ENCODE data around the gene RAB8A. TPM values are rescaled to one million over a fixed set of nuclear protein-coding genes. Genes with fewer than 3 reads are reported as not detected.

RAB8A gene
- total RNA-seq, 2 donors from 2014 or later, result 14.2 to 29.9 TPM

GRCh38 chr19:16073481-16073880, 38.2 kb upstream of the RAB8A start:
- no peak for TF ChIP-seq CTCF (IDR thresholded peaks at IDR 0.05)
- H3K4me1 ChIP-seq, result peaks cover 0 to 29% of the 10 kb centered on the region in 2 donors
- no peak overlapping the region for H3K4me3 ChIP-seq
- DNase-seq (ENCODE audit: low spot score), result no peak
- no peaks in the 10 kb centered on the region for H3K9me3 ChIP-seq
- H3K36me3 ChIP-seq, result no peaks in the 10 kb centered on the region
- no peaks in the 10 kb centered on the region for H3K27me3 ChIP-seq
- no peak overlapping the region for H3K27ac ChIP-seq

- H3K36me3 ChIP-seq, result no peaks in the 10 kb centered on the region
- H3K27ac ChIP-seq, result peak overlapping the region in 1 of 2 donors; percentile 12
- no peak overlapping the region for H3K4me3 ChIP-seq
- no peaks in the 10 kb centered on the region for H3K9me3 ChIP-seq
- H3K27me3 ChIP-seq, result no peaks in the 10 kb centered on the region
- H3K4me1 ChIP-seq, result peaks cover 0 to 32% of the 10 kb centered on the region in 2 donors
- no peak for TF ChIP-seq CTCF (IDR thresholded peaks at IDR 0.05)
- DNase-seq (ENCODE audit: low spot score), result no peak
These were observed 37.7 kb upstream of the RAB8A start for GRCh38 chr19:16073988-16074387.

GRCh38 chr19:16074488-16075365, 37.0 kb upstream of the RAB8A start:
- Histone ChIP-seq H3K4me1 (peaks cover 0 to 38% of the 10 kb centered on the region in 2 donors), H3K4me3 (no peak overlapping the region), H3K27ac (peak overlapping the region; percentile 98 to 100), H3K9me3 (no peaks in the 10 kb centered on the region), H3K27me3 (no peaks in the 10 kb centered on the region), H3K36me3 (no peaks in the 10 kb centered on the region)
- no peak for TF ChIP-seq CTCF (IDR thresholded peaks at IDR 0.05)
- no peak for DNase-seq (ENCODE audit: low spot score)

GRCh38 chr19:16075430-16076153, 36.1 kb upstream of the RAB8A start:
- peak overlapping the region; percentile 74 to 86 for H3K4me3 ChIP-seq
- H3K4me1 ChIP-seq, result peaks cover 0 to 38% of the 10 kb centered on the region in 2 donors
- no peaks in the 10 kb centered on the region for H3K9me3 ChIP-seq
- DNase-seq (ENCODE audit: low spot score), result no peak
- no peaks in the 10 kb centered on the region for H3K36me3 ChIP-seq
- no peaks in the 10 kb centered on the region for H3K27me3 ChIP-seq
- TF ChIP-seq CTCF (IDR thresholded peaks at IDR 0.05), result no peak
- H3K27ac ChIP-seq, result peak overlapping the region; percentile 98 to 100

- Histone ChIP-seq H3K4me3 (peak within 1 kb of the TSS; percentile 74 to 86), H3K36me3 (peaks cover 1% of the 10 kb centered on the region), H3K9me3 (no peaks in the 10 kb centered on the region), H3K27ac (peak within 1 kb of the TSS; percentile 98 to 100), H3K27me3 (no peaks in the 10 kb centered on the region), H3K4me1 (peaks cover 0 to 39% of the 10 kb centered on the region in 2 donors)
- peak; percentile 96 for DNase-seq (ENCODE audit: low spot score)
- no peak for TF ChIP-seq CTCF (IDR thresholded peaks at IDR 0.05)
These were observed 35.3 kb upstream of the RAB8A start, which contains the start of gene TPM4 for GRCh38 chr19:16076154-16076957. TSS of gene TPM4 (plus strand) at chr19:16076495. CDS start at chr19:16076566, 71 bp downstream.

Data from right atrium auricular region (tissue), 2 donors.